H1 (cell line): Measurements from ENCODE around the gene MYOG. TPM values are rescaled to one million over a fixed set of nuclear protein-coding genes. Genes with fewer than 3 reads are reported as not detected.

Source experiments
- CTCF ChIA-PET: fragments of 300-600 bp; sonication (Branson Sonifier 250); formaldehyde crosslinking; loops from one replicate; lab custom pipeline; 2021; ENCODE audit not compliant: partially characterized antibody; lab: Charles Lee
- POLR2A ChIA-PET: fragments of 300-600 bp; sonication (Branson Sonifier 250); formaldehyde crosslinking; loops from one replicate; lab custom pipeline; 2021; ENCODE audit warnings: inconsistent platforms; ENCODE audit not compliant: partially characterized antibody; lab: Charles Lee
- DNase-seq, 2 experiments: peaks; one replicate each; pipeline versions ENCODE4 v3.0.0 to v3.0.0-alpha.2; 2010 to 2022; ENCODE audit warnings: low spot score in 2 of 2, low read depth in 1 of 2, mixed read lengths in 1 of 2
- FAIRE-seq: peaks from 2 replicates; lab custom pipeline; 2011; peaks lifted over from hg19 to GRCh38; lab: Jason Lieb, UNC
- H2AFZ ChIP-seq: 2 replicates; pipeline ENCODE4 v1.8.1; 2012; ENCODE audit warnings: low read length, inconsistent platforms
- H2AK5ac ChIP-seq: 2 replicates; pipeline ENCODE4 v1.6.1; 2013; ENCODE audit warnings: low read depth, low read length
- H2BK120ac ChIP-seq: replicated peaks from 2 replicates; pipeline ENCODE3; 2013; ENCODE audit warnings: low read depth, low read length, inconsistent platforms
- H2BK12ac ChIP-seq: 2 replicates; pipeline ENCODE4 v1.6.1; 2013; ENCODE audit warnings: low read depth, low read length
- H2BK15ac ChIP-seq: 2 replicates; pipeline ENCODE4 v1.6.1; 2013; ENCODE audit warnings: low read length
- H2BK20ac ChIP-seq: 2 replicates; pipeline ENCODE4 v1.6.1; 2013; ENCODE audit warnings: low read length
- H2BK5ac ChIP-seq: 2 replicates; pipeline ENCODE4 v1.6.1; 2013; ENCODE audit warnings: low read depth, low read length
- H3K14ac ChIP-seq: 2 replicates; pipeline ENCODE4 v1.6.1; 2013; ENCODE audit warnings: inconsistent platforms; ENCODE audit not compliant: insufficient read length
- H3K18ac ChIP-seq: 2 replicates; pipeline ENCODE4 v1.6.1; 2013; ENCODE audit warnings: low read length; ENCODE audit errors: extremely low read depth
- H3K23ac ChIP-seq: 2 replicates; pipeline ENCODE4 v1.6.1; 2013; ENCODE audit warnings: inconsistent platforms; ENCODE audit not compliant: insufficient read length
- H3K23me2 ChIP-seq: 2 replicates; pipeline ENCODE4 v1.6.1; 2013; ENCODE audit warnings: low read depth, low read length
- H3K27ac ChIP-seq: 2 replicates; pipeline ENCODE4 v1.6.1; 2011; ENCODE audit warnings: low read depth, low read length, inconsistent platforms
- H3K27me3 ChIP-seq, 4 experiments: replicated peaks in 1 of 4; 1 replicate in 1 of 4; 2 replicates in 3 of 4; pipeline versions ENCODE4 v1.6.1 to v1.8.1; 2011 to 2013; ENCODE audit warnings: low read length in 3 of 4, mild to moderate bottlenecking in 3 of 4, inconsistent platforms in 2 of 4, mixed read lengths in 2 of 4, moderate library complexity in 1 of 4; ENCODE audit not compliant: control insufficient read depth in 3 of 4, insufficient read depth in 3 of 4; ENCODE audit errors: extremely low read depth in 1 of 4
- H3K36me3 ChIP-seq, 4 experiments: 2 replicates each; pipeline versions ENCODE4 v1.6.1 to v1.8.1; 2011 to 2013; ENCODE audit warnings: mild to moderate bottlenecking in 4 of 4, low read length in 3 of 4, moderate library complexity in 2 of 4, control low read depth in 1 of 4, inconsistent platforms in 1 of 4; ENCODE audit not compliant: insufficient read depth in 4 of 4, control insufficient read depth in 2 of 4
- H3K4ac ChIP-seq: replicated peaks from 2 replicates; pipeline ENCODE3; 2013; ENCODE audit warnings: low read length, low read depth, mixed read lengths, inconsistent platforms; ENCODE audit not compliant: insufficient read length
- H3K4me1 ChIP-seq, 4 experiments: replicated peaks in 1 of 4; 1 replicate in 1 of 4; 2 replicates in 3 of 4; pipeline versions ENCODE4 v1.6.1 to v1.8.1; 2011 to 2013; ENCODE audit warnings: low read length in 3 of 4, inconsistent platforms in 2 of 4, mixed read lengths in 1 of 4; ENCODE audit not compliant: insufficient read depth in 4 of 4, control insufficient read depth in 3 of 4
- H3K4me2 ChIP-seq, 2 experiments: 2 replicates each; pipeline versions ENCODE4 v1.6.1 to v1.8.1; 2011 to 2013; ENCODE audit warnings: low read depth in 2 of 2, low read length in 2 of 2, control low read depth in 1 of 2, inconsistent platforms in 1 of 2, mild to moderate bottlenecking in 1 of 2; ENCODE audit not compliant: insufficient read depth in 1 of 2
- H3K4me3 ChIP-seq, 4 experiments: fragments of 200-600, 300-600 bp in 1 of 4; sonication (generic), shearing (Covaris generic), sonication (Bioruptor Twin) in 1 of 4; 2 replicates each; pipeline versions ENCODE4 v1.5.1 to v1.8.1; 2011 to 2016; ENCODE audit warnings: low read length in 4 of 4, low read depth in 3 of 4, control low read depth in 2 of 4, inconsistent platforms in 2 of 4, mild to moderate bottlenecking in 2 of 4, mixed read lengths in 1 of 4, moderate library complexity in 1 of 4; ENCODE audit not compliant: insufficient read depth in 2 of 4; ENCODE audit errors: extremely low read depth in 1 of 4
- H3K56ac ChIP-seq: replicated peaks from 2 replicates; pipeline ENCODE3; 2013; ENCODE audit warnings: low read depth, mild to moderate bottlenecking, mixed read lengths, low read length, inconsistent platforms; ENCODE audit not compliant: insufficient read length
- H3K79me1 ChIP-seq: 2 replicates; pipeline ENCODE4 v1.6.1; 2013; ENCODE audit warnings: low read depth, low read length, control low read depth
- H3K79me2 ChIP-seq, 2 experiments: 2 replicates each; pipeline versions ENCODE4 v1.6.1 to v1.8.1; 2012 to 2013; ENCODE audit warnings: low read length in 2 of 2, mild to moderate bottlenecking in 2 of 2, inconsistent platforms in 1 of 2; ENCODE audit not compliant: insufficient read depth in 2 of 2, control insufficient read depth in 1 of 2
- H3K9ac ChIP-seq, 4 experiments: replicated peaks in 1 of 4; 1 replicate in 1 of 4; 2 replicates in 3 of 4; pipeline versions ENCODE4 v1.6.1 to v1.8.1; 2011 to 2013; ENCODE audit warnings: low read depth in 3 of 4, low read length in 3 of 4, control low read depth in 2 of 4, mild to moderate bottlenecking in 2 of 4, moderate library complexity in 2 of 4, inconsistent platforms in 1 of 4; ENCODE audit errors: extremely low read depth in 1 of 4
- H3K9me3 ChIP-seq, 2 experiments: 2 replicates each; pipeline versions ENCODE4 v1.6.1 to v1.8.1; 2012 to 2013; ENCODE audit warnings: mild to moderate bottlenecking in 2 of 2, moderate library complexity in 2 of 2, control low read depth in 1 of 2, inconsistent platforms in 1 of 2, low read depth in 1 of 2, low read length in 1 of 2, mixed read lengths in 1 of 2; ENCODE audit not compliant: insufficient read depth in 2 of 2
- H4K20me1 ChIP-seq, 2 experiments: replicated peaks in 1 of 2; 2 replicates each; pipeline versions ENCODE3 to v1.8.1; 2011 to 2013; ENCODE audit warnings: inconsistent platforms in 2 of 2, low read length in 2 of 2, mild to moderate bottlenecking in 1 of 2; ENCODE audit not compliant: insufficient read depth in 2 of 2, control insufficient read depth in 1 of 2
- H4K5ac ChIP-seq: 2 replicates; pipeline ENCODE4 v1.6.1; 2013; ENCODE audit warnings: low read length, low read depth, mixed read lengths, inconsistent platforms; ENCODE audit not compliant: insufficient read length
- H4K8ac ChIP-seq: 2 replicates; pipeline ENCODE4 v1.8.0; 2013; ENCODE audit warnings: mild to moderate bottlenecking, moderate library complexity, low read length, inconsistent platforms; ENCODE audit not compliant: insufficient read depth; ENCODE audit errors: extremely low read depth
- H4K91ac ChIP-seq: replicated peaks from 2 replicates; pipeline ENCODE3; 2013; ENCODE audit warnings: low read length, mixed read lengths, inconsistent platforms; ENCODE audit not compliant: insufficient read length
- CEBPB ChIP-seq: IDR thresholded peaks from 2 replicates; pipeline ENCODE4 v1.6.1; 2012; ENCODE audit warnings: low read depth, low read length
- CREB1 ChIP-seq: IDR thresholded peaks from 2 replicates; pipeline ENCODE4 v1.6.1; 2012; ENCODE audit warnings: inconsistent platforms
- EZH2 ChIP-seq: fragments of 200-600 bp; sonication (generic); IDR thresholded peaks from 2 replicates; pipeline ENCODE4 v1.7.1; 2012; ENCODE audit warnings: low read depth, mild to moderate bottlenecking, moderate library complexity, low read length, inconsistent platforms; ENCODE audit not compliant: severe bottlenecking
- GABPA ChIP-seq: IDR thresholded peaks from 2 replicates; pipeline ENCODE4 v1.6.1; 2011; ENCODE audit warnings: mild to moderate bottlenecking, low read length, moderate library complexity, borderline replicate concordance; ENCODE audit not compliant: insufficient read depth
- HDAC6 ChIP-seq: IDR thresholded peaks from one replicate; pipeline ENCODE4 v1.7.1; 2012; ENCODE audit warnings: low read depth, mild to moderate bottlenecking, inconsistent platforms, low read length, moderate library complexity
- POLR2A ChIP-seq, 2 experiments: IDR thresholded peaks; 1 replicate in 1 of 2; 2 replicates in 1 of 2; pipeline ENCODE4 v1.6.1; 2011; ENCODE audit warnings: low read depth in 2 of 2, low read length in 2 of 2, mild to moderate bottlenecking in 2 of 2; ENCODE audit errors: control extremely low read depth in 1 of 2
- POLR2AphosphoS5 ChIP-seq: IDR thresholded peaks from 2 replicates; pipeline ENCODE4 v1.6.1; 2011; ENCODE audit warnings: low read depth, low read length
- RFX5 ChIP-seq: IDR thresholded peaks from 2 replicates; pipeline ENCODE4 v1.6.1; 2011; ENCODE audit warnings: low read depth, low read length, improper control_type of control experiment, borderline replicate concordance
- SIX5 ChIP-seq: IDR thresholded peaks from 2 replicates; pipeline ENCODE4 v1.6.1; 2011; ENCODE audit warnings: mild to moderate bottlenecking, low read depth, low read length
- SUZ12 ChIP-seq: fragments of 200-600 bp; sonication (generic); IDR thresholded peaks from 2 replicates; pipeline ENCODE4 v1.6.1; 2012; ENCODE audit warnings: mild to moderate bottlenecking, inconsistent platforms, low read length, moderate library complexity, mixed read lengths
- WGBS, 2 experiments: shearing (Covaris generic) in 1 of 2; methylation state at CpG; one replicate each; pipeline versions ENCODE4 v1.1.6 to v1.1.7; 2013 to 2015; ENCODE audit warnings: low lambda C conversion rate in 2 of 2, mixed read lengths in 2 of 2, inconsistent platforms in 1 of 2, low coverage in 1 of 2, missing lambda C conversion rate in 1 of 2; ENCODE audit not compliant: insufficient replicate concordance in 2 of 2, insufficient coverage in 1 of 2, insufficient read length in 1 of 2; ENCODE audit errors: extremely low coverage in 1 of 2, missing lambda C conversion rate in 1 of 2; 5-methylcytosine and 5-hydroxymethylcytosine counted together
- polyA plus RNA-seq, 7 experiments: library from polyadenylated mRNA; depleted of rRNA in 3 of 7; stranded (reverse) in 5 of 7; unstranded in 2 of 7; fragments of >200 nt in 5 of 7; fragments of 200-250 nt in 2 of 7; gene quantifications; 1 replicate in 5 of 7; 2 replicates in 1 of 7; 4 replicates in 1 of 7; pipeline versions ENCODE4 v1.2.1 to v1.2.3, GENCODE V29; 2011 to 2013; ENCODE audit warnings: missing spikeins in 2 of 7, mixed read lengths in 2 of 7
- total RNA-seq: library from RNA; stranded (reverse); fragmentation: NEBNext Ultra II Directional; extraction: Animal tissue kit (Norgen Biotek cat#: 25700); gene quantifications from 2 replicates; pipeline ENCODE4 v1.2.1, GENCODE V29; 2021
- TF ChIP-seq, protein P1 (sequence below): IDR thresholded peaks from 2 replicates; pipeline ENCODE4 v1.6.1; 2012; ENCODE audit warnings: inconsistent platforms
- TF ChIP-seq, protein P2 (sequence below): IDR thresholded peaks from 2 replicates; pipeline ENCODE4 v1.6.1; 2012; ENCODE audit warnings: inconsistent platforms

The MYOG gene
- total and polyA plus RNA-seq, 2 of the 8 experiments (the other 6 are each of a cell fraction or from before 2014, with no cell fraction given) = not detected

DNA sequence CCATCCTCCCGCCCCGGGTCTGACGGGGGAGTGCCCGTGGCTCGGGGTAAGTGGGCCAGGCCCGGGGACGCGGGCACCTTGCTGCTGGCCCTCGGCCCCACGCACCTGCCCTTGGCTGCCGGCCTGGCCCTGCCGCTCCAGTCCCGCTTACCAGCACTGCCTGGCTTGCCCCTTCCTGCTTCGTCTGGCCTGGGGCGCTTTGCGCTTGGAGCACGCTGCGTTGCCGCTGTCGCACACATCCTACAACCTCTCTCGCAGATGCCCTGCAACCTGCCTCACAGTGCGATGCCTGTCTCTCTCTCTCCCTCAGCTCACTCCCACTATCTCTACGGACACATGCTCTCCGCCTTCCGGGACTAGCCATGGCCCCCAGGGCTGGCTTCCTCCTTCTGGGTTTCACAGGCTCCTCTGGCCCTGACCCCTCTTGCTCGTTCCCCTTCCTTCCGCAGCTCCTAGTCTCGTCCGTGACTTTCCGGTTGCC, 9.7 kb downstream of the MYOG start:
- CTCF ChIA-PET = interaction anchor here (1.3 to 16.4 kb wide), 7 partner anchors 9 to 401 kb away, joined by 4 to 275 read pairs (median 24); partner anchors contain the start of genes ADORA1 and MYOG
- DNase-seq = peak in 1 of 2 experiments; percentile 72
- Histone ChIP-seq H3K23me2 (peaks cover 6% of the 10 kb centered on the region; the same call in 1 of the 2 replicates), H3K79me1 (no peaks in the 10 kb centered on the region; the same call in 1 of the 2 replicates), H3K4ac (no peak overlapping the region), H2BK20ac (0 out of 2 replicates have a peak overlapping the region, but pooled peaks have one; percentile 21), H2AFZ (no peak overlapping the region; the same call in 1 of the 2 replicates), H3K18ac (peak overlapping the region; percentile 86; the same call in 1 of the 2 replicates), H3K4me3 (peak overlapping the region; percentile 26 to 59 (median 29); a peak in 7 of 8 replicates), H2BK120ac (no peak overlapping the region), H4K5ac (no peak overlapping the region), H3K9ac (no peak overlapping the region), H4K91ac (peak overlapping the region; percentile 40), H3K14ac (no peak overlapping the region), H2BK5ac (peak overlapping the region; percentile 68; the same call in 1 of the 2 replicates), H3K79me2 (no peaks in the 10 kb centered on the region), H3K27me3 (peaks cover 3 to 32% (median 31%) of the 10 kb centered on the region in 4 experiments), H3K56ac (no peak overlapping the region), H3K4me1 (peaks cover 0 to 10% (median 5%) of the 10 kb centered on the region in 4 experiments; a peak in 5 of 7 replicates), H2BK15ac (peak overlapping the region; percentile 65; the same call in 1 of the 2 replicates), H3K36me3 (no peaks in the 10 kb centered on the region), H4K20me1 (peaks cover 0 to 5% of the 10 kb centered on the region in 2 experiments), H3K9me3 (no peaks in the 10 kb centered on the region), H3K23ac (no peak overlapping the region), H4K8ac (peak overlapping the region; percentile 51), H2AK5ac (no peak overlapping the region), H2BK12ac (peak overlapping the region; percentile 77; the same call in 1 of the 2 replicates), H3K4me2 (peak overlapping the region; percentile 75 to 86), H3K27ac (no peak overlapping the region)
- FAIRE-seq = no peak
- POLR2A ChIA-PET = interaction anchor here (0.9 to 1.6 kb wide), 3 partner anchors 9 to 15 kb away, joined by 3 to 4 read pairs (median 3); partner anchors contain the start of gene MYOG
- 49% methylated on average over 25 of the region's 30 CpGs; no CpG with 5 or more reads in 1 of the 2 experiments for WGBS, 2 experiments
- TF ChIP-seq POLR2A (IDR thresholded peaks at IDR 0.05; ENCODE audit: control extremely low read depth in 1 of 2, low read depth in 2 of 2, low read length in 2 of 2) (no peak), HDAC6 (no peak), CEBPB (no peak), SIX5 (no peak), CREB1 (no peak), GABPA (0 out of 2 replicates have a peak, but pooled peaks have one; percentile 55), RFX5 (no peak), EZH2 (peak; percentile 57), POLR2AphosphoS5 (no peak), SUZ12 (peak; percentile 51; the same call in 1 of the 2 replicates)
- TF ChIP-seq, protein P1, sequence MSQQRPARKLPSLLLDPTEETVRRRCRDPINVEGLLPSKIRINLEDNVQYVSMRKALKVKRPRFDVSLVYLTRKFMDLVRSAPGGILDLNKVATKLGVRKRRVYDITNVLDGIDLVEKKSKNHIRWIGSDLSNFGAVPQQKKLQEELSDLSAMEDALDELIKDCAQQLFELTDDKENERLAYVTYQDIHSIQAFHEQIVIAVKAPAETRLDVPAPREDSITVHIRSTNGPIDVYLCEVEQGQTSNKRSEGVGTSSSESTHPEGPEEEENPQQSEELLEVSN = peak; percentile 79
- TF ChIP-seq, protein P2, sequence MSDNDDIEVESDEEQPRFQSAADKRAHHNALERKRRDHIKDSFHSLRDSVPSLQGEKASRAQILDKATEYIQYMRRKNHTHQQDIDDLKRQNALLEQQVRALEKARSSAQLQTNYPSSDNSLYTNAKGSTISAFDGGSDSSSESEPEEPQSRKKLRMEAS = peak; percentile 84
